Muscle layer of colon (tissue), 2 donors: ENCODE data around the gene TXNDC2.

ENCODE experiments used
- H3K27ac ChIP-seq: one replicate; pipeline ENCODE4 v1.7.0; 2013; ENCODE audit warnings: low read depth, mild to moderate bottlenecking, low read length, moderate library complexity
- H3K27me3 ChIP-seq, 2 donors: one replicate each; pipeline ENCODE4 v1.7.0; 2013; ENCODE audit warnings: low read length in 2 of 2, mild to moderate bottlenecking in 2 of 2; ENCODE audit not compliant: insufficient read depth in 2 of 2, control insufficient read depth in 1 of 2
- H3K36me3 ChIP-seq: one replicate; pipeline ENCODE4 v1.7.0; 2013; ENCODE audit warnings: mild to moderate bottlenecking, low read length; ENCODE audit not compliant: insufficient read depth
- H3K4me1 ChIP-seq: one replicate; pipeline ENCODE4 v1.7.0; 2013; ENCODE audit warnings: mild to moderate bottlenecking, low read length; ENCODE audit not compliant: insufficient read depth
- H3K4me3 ChIP-seq, 2 donors: one replicate each; pipeline ENCODE4 v1.7.0; 2013; ENCODE audit warnings: low read length in 2 of 2, low read depth in 1 of 2, mild to moderate bottlenecking in 1 of 2, moderate library complexity in 1 of 2
- H3K9ac ChIP-seq: one replicate; pipeline ENCODE4 v1.7.0; 2013; ENCODE audit warnings: low read length
- H3K9me3 ChIP-seq: one replicate; pipeline ENCODE4 v1.7.0; 2013; ENCODE audit warnings: mild to moderate bottlenecking, low read length
- donor health status: abdominal sarcoma.
- donor health status: Adenocarcinoma of cecum.

The TXNDC2 gene

GRCh38 chr18:9861933-9862332 lies 23.8 kb upstream of the TXNDC2 start:
- no peak overlapping the region for H3K4me3 ChIP-seq

GRCh38 chr18:9862686-9863085 lies 23.1 kb upstream of the TXNDC2 start:
- no peak overlapping the region for H3K9ac ChIP-seq
- H3K4me3 ChIP-seq = no peak overlapping the region
- no peaks in the 10 kb centered on the region for H3K4me1 ChIP-seq
- H3K9me3 ChIP-seq = no peaks in the 10 kb centered on the region
- no peaks in the 10 kb centered on the region for H3K36me3 ChIP-seq
- H3K27ac ChIP-seq = no peak overlapping the region
- no peaks in the 10 kb centered on the region for H3K27me3 ChIP-seq

More at GRCh38 chr18:9861933-9862332, 23.8 kb upstream of the TXNDC2 start:
- H3K9me3 ChIP-seq = no peaks in the 10 kb centered on the region
- no peak overlapping the region for H3K9ac ChIP-seq
- H3K27ac ChIP-seq = no peak overlapping the region
- no peaks in the 10 kb centered on the region for H3K36me3 ChIP-seq
- peaks cover 2% of the 10 kb centered on the region for H3K4me1 ChIP-seq
- H3K27me3 ChIP-seq = no peaks in the 10 kb centered on the region

- Histone ChIP-seq H3K9me3 (no peaks in the 10 kb centered on the region), H3K4me1 (no peaks in the 10 kb centered on the region), H3K4me3 (no peak overlapping the region), H3K36me3 (no peaks in the 10 kb centered on the region), H3K27me3 (no peaks in the 10 kb centered on the region), H3K9ac (no peak overlapping the region), H3K27ac (no peak overlapping the region)
Measured at GRCh38 chr18:9863282-9863681, 22.5 kb upstream of the TXNDC2 start.

GRCh38 chr18:9865764-9866490 lies 19.8 kb upstream of the TXNDC2 start:
- Histone ChIP-seq H3K36me3 (no peaks in the 10 kb centered on the region), H3K9ac (no peak overlapping the region), H3K27ac (no peak overlapping the region), H3K9me3 (no peaks in the 10 kb centered on the region), H3K4me1 (peaks cover 11% of the 10 kb centered on the region), H3K27me3 (no peaks in the 10 kb centered on the region), H3K4me3 (no peak overlapping the region)

- no peak overlapping the region for H3K9ac ChIP-seq
- H3K36me3 ChIP-seq = no peaks in the 10 kb centered on the region
- H3K9me3 ChIP-seq = no peaks in the 10 kb centered on the region
- H3K27me3 ChIP-seq = no peaks in the 10 kb centered on the region
- H3K4me3 ChIP-seq = no peak overlapping the region
- peaks cover 11% of the 10 kb centered on the region for H3K4me1 ChIP-seq
- H3K27ac ChIP-seq = no peak overlapping the region
Measured at GRCh38 chr18:9866627-9867026, 19.1 kb upstream of the TXNDC2 start.

- no peaks in the 10 kb centered on the region for H3K27me3 ChIP-seq
Measured at GRCh38 chr18:9867071-9867594, 18.6 kb upstream of the TXNDC2 start.

GRCh38 chr18:9868857-9869714 lies 16.7 kb upstream of the TXNDC2 start:
- Histone ChIP-seq H3K27ac (no peak overlapping the region), H3K4me1 (peaks cover 11% of the 10 kb centered on the region), H3K9me3 (no peaks in the 10 kb centered on the region), H3K36me3 (no peaks in the 10 kb centered on the region), H3K9ac (no peak overlapping the region), H3K27me3 (no peaks in the 10 kb centered on the region), H3K4me3 (no peak overlapping the region)

More at GRCh38 chr18:9867071-9867594, 18.6 kb upstream of the TXNDC2 start:
- no peak overlapping the region for H3K4me3 ChIP-seq
- no peak overlapping the region for H3K27ac ChIP-seq
- peaks cover 11% of the 10 kb centered on the region for H3K4me1 ChIP-seq
- no peaks in the 10 kb centered on the region for H3K9me3 ChIP-seq
- no peaks in the 10 kb centered on the region for H3K36me3 ChIP-seq
- no peak overlapping the region for H3K9ac ChIP-seq

GRCh38 chr18:9869715-9870430 lies 15.9 kb upstream of the TXNDC2 start:
- Histone ChIP-seq H3K27me3 (no peaks in the 10 kb centered on the region), H3K9me3 (no peaks in the 10 kb centered on the region), H3K4me3 (no peak overlapping the region), H3K9ac (no peak overlapping the region), H3K4me1 (peaks cover 11% of the 10 kb centered on the region), H3K36me3 (no peaks in the 10 kb centered on the region), H3K27ac (no peak overlapping the region)

- no peaks in the 10 kb centered on the region for H3K36me3 ChIP-seq
- H3K4me3 ChIP-seq = no peak overlapping the region
- peaks cover 11% of the 10 kb centered on the region for H3K4me1 ChIP-seq
- H3K27me3 ChIP-seq = no peaks in the 10 kb centered on the region
- H3K27ac ChIP-seq = no peak overlapping the region
- H3K9ac ChIP-seq = no peak overlapping the region
- H3K9me3 ChIP-seq = no peaks in the 10 kb centered on the region
Measured at GRCh38 chr18:9870431-9871008, 15.3 kb upstream of the TXNDC2 start.

- Histone ChIP-seq H3K9ac (no peak overlapping the region), H3K9me3 (no peaks in the 10 kb centered on the region), H3K27me3 (no peaks in the 10 kb centered on the region), H3K27ac (no peak overlapping the region), H3K4me1 (peaks cover 11% of the 10 kb centered on the region), H3K36me3 (no peaks in the 10 kb centered on the region), H3K4me3 (no peak overlapping the region)
Measured at GRCh38 chr18:9871244-9871746, 14.5 kb upstream of the TXNDC2 start.

GRCh38 chr18:9872823-9873222 lies 12.9 kb upstream of the TXNDC2 start:
- H3K27me3 ChIP-seq = no peaks in the 10 kb centered on the region
- H3K9me3 ChIP-seq = no peaks in the 10 kb centered on the region
- H3K4me3 ChIP-seq = no peak overlapping the region
- H3K36me3 ChIP-seq = no peaks in the 10 kb centered on the region
- peaks cover 15% of the 10 kb centered on the region for H3K4me1 ChIP-seq
- no peak overlapping the region for H3K27ac ChIP-seq
- no peak overlapping the region for H3K9ac ChIP-seq
